Measurements from ENCODE around the gene ZBTB1. TPM values are rescaled to one million over a fixed set of nuclear protein-coding genes. Genes with fewer than 3 reads are reported as not detected.

ZBTB1 gene
- total and polyA plus RNA-seq, 10 of the 15 experiments (the other 5 are each of a cell fraction or from before 2014, with no cell fraction given), result 12.3 to 127 (median 40.0) TPM

GRCh38 chr14:64536488-64537245, 32.1 kb downstream of the ZBTB1 start:
- SMC1A ChIA-PET (ENCODE audit: uncharacterized antibody, unreplicated experiment), result interaction anchor here (0.6 to 1.6 kb wide), 4 partner anchors 16 to 118 kb away, joined by 3 to 4 read pairs (median 4); no protein-coding TSS in a partner anchor
- ATAC-seq (no peak), DNase-seq (ENCODE audit: low read depth, low spot score) (no peak), FAIRE-seq (no peak)
- no peaks in the 10 kb centered on the region for H3K79me2 ChIP-seq (ENCODE audit: control insufficient read depth, insufficient read depth, low read length)
- TF ChIP-seq HSF1 (IDR thresholded peaks at IDR 0.05; ENCODE audit: low read depth, low read length) (no peak), ZBTB40 (IDR thresholded peaks at IDR 0.05; ENCODE audit: borderline replicate concordance) (no peak), GATAD2B (conservative IDR thresholded peaks at IDR 0.05; ENCODE audit: low read depth) (no peak), RELB (IDR thresholded peaks at IDR 0.05; ENCODE audit: low read depth) (no peak), SMAD1 (IDR thresholded peaks at IDR 0.05; ENCODE audit: low read depth, partially characterized antibody) (no peak), ZZZ3 (IDR thresholded peaks at IDR 0.05; ENCODE audit: control insufficient read depth, insufficient read length, low read depth) (no peak), SREBF2 (IDR thresholded peaks at IDR 0.05; ENCODE audit: low read length) (no peak), USF1 (IDR thresholded peaks at IDR 0.05; ENCODE audit: borderline replicate concordance, extremely low read length, insufficient read depth, low read depth, low read length) (no peak)
- peaks cover 4% of the 10 kb centered on the region; the same call in 1 of the 2 replicates for H3K4me1 ChIP-seq (ENCODE audit: control insufficient read depth, insufficient read depth, low read length)
- RAD21 ChIA-PET (ENCODE audit: unreplicated experiment), result no interaction called here
- POLR2A ChIA-PET, result interaction anchor here (0.6 kb wide), 1 partner anchor 829 kb away, joined by 7 read pairs; no protein-coding TSS in a partner anchor
- intact Hi-C loops (cut with micrococcal nuclease; ENCODE audit: unreplicated experiment), result no loop called here
- no peak overlapping the region for H3K9ac ChIP-seq (ENCODE audit: control insufficient read depth, insufficient read depth, low read length)
- BruUV-seq (replicated peaks), result no TSS peak
- H4K20me1 ChIP-seq (ENCODE audit: control insufficient read depth, insufficient read depth), result no peaks in the 10 kb centered on the region
- WGBS (ENCODE audit: insufficient coverage, insufficient replicate concordance, low lambda C conversion rate, missing lambda C conversion rate), result 66% methylated on average over 4 of the region's 4 CpGs
- no peak overlapping the region for H3K27ac ChIP-seq (ENCODE audit: control insufficient read depth, insufficient read depth)
- peaks cover 11% of the 10 kb centered on the region; the same call in 2 of the 3 replicates for H3K9me3 ChIP-seq (replicated peaks; ENCODE audit: control insufficient read depth, insufficient read depth, low read length)
- in situ Hi-C loops (cut with MboI), result no loop called here
- H3K36me3 ChIP-seq (ENCODE audit: control insufficient read depth in 2 of 2, insufficient read depth in 2 of 2, low read length in 1 of 2), result no peaks in the 10 kb centered on the region
- H3K4me2 ChIP-seq (ENCODE audit: control insufficient read depth, insufficient read depth), result no peak overlapping the region
- H3K4me3 ChIP-seq, result no peak overlapping the region
- peaks cover under 1 to 3% of the 10 kb centered on the region in 2 experiments; a peak in 3 of 4 replicates for H3K27me3 ChIP-seq (replicated peaks in 1 of 2; ENCODE audit: control insufficient read depth in 2 of 2, insufficient read depth in 2 of 2, low read length in 1 of 2)
- H2AFZ ChIP-seq (ENCODE audit: control insufficient read depth, low read depth, low read length), result no peak overlapping the region
- CTCF ChIA-PET, result no interaction called here

Data from GM12878 (cell line).